Stimulated activated CD8-positive, alpha-beta memory T cell treated with anti-CD3 and anti-CD28 coated beads, Interleukin-4, amount 100 ng/mL, for 4 hours (primary cell): ENCODE measurements around the gene PLEKHG4B.
"Not testable (repeated sequence)": the region's sequence is repeated elsewhere in the genome, so short reads cannot be mapped to it uniquely, and the experiment has no call there.

Experiments used
- DNase-seq, 2 donors: peaks; one replicate each; pipeline ENCODE4 v3.0.0-alpha.2; 2020; ENCODE audit warnings: low read depth in 2 of 2, low spot score in 1 of 2

The PLEKHG4B gene

GRCh38 chr5:197892-198489, 106.0 kb downstream of the PLEKHG4B start:
- DNase-seq, result no peak

GRCh38 chr5:198516-199196, 106.7 kb downstream of the PLEKHG4B start:
- no peak for DNase-seq

- DNase-seq, result no peak
Measured at GRCh38 chr5:199197-199949, 107.4 kb downstream of the PLEKHG4B start.

- no peak for DNase-seq
Measured at GRCh38 chr5:199950-200645, 108.1 kb downstream of the PLEKHG4B start.

- no peak for DNase-seq
Measured at GRCh38 chr5:200985-201384, 109.0 kb downstream of the PLEKHG4B start.

GRCh38 chr5:201672-202071, 109.7 kb downstream of the PLEKHG4B start:
- DNase-seq, result no peak

GRCh38 chr5:203246-203930, 111.4 kb downstream of the PLEKHG4B start:
- DNase-seq, result no peak

GRCh38 chr5:204001-204400, 112.0 kb downstream of the PLEKHG4B start:
- no peak for DNase-seq

GRCh38 chr5:204462-204861, 112.5 kb downstream of the PLEKHG4B start:
- no peak for DNase-seq

- no peak for DNase-seq
Measured at GRCh38 chr5:204966-205670, 113.2 kb downstream of the PLEKHG4B start.

- DNase-seq, result no peak
Measured at GRCh38 chr5:206406-206805, 114.4 kb downstream of the PLEKHG4B start.

- DNase-seq, result no peak
Measured at GRCh38 chr5:206927-207536, 115.1 kb downstream of the PLEKHG4B start.

GRCh38 chr5:207599-207998, 115.6 kb downstream of the PLEKHG4B start:
- no peak for DNase-seq

- DNase-seq, result no peak
Measured at GRCh38 chr5:208449-209114, 116.6 kb downstream of the PLEKHG4B start.

- no peak for DNase-seq
Measured at GRCh38 chr5:213803-214395, 121.9 kb downstream of the PLEKHG4B start.

- not testable (repeated sequence) for DNase-seq
Measured at GRCh38 chr5:215256-215655, 123.3 kb downstream of the PLEKHG4B start.

GRCh38 chr5:216076-216475, 124.1 kb downstream of the PLEKHG4B start:
- not testable (repeated sequence) for DNase-seq

- peak; percentile 92 to 98 for DNase-seq
Measured at GRCh38 chr5:217494-218456, 125.8 kb downstream of the PLEKHG4B start, which contains the start of the genes CCDC127 and SDHA. Gene CCDC127, minus strand, starts transcription at chr5:218153. Its CDS starts 1,304 bp downstream, at chr5:216849. Gene SDHA, plus strand, starts transcription at chr5:218320. Its CDS starts 36 bp downstream, at chr5:218356.
